Astrocyte (in vitro differentiated cells and primary cell): ENCODE data around the gene RABGAP1L. TPM values are rescaled to one million over a fixed set of nuclear protein-coding genes. Genes with fewer than 3 reads are reported as not detected.
"Not testable (repeated sequence)": the region's sequence is repeated elsewhere in the genome, so short reads cannot be mapped to it uniquely, and the experiment has no call there.

ENCODE experiments used
- DNase-seq: peaks from one replicate; pipeline ENCODE4 v3.0.0-alpha.2; 2010; ENCODE audit warnings: low read depth
- FAIRE-seq: peaks from 2 replicates; lab custom pipeline; 2011; peaks lifted over from hg19 to GRCh38; lab: Jason Lieb, UNC
- H2AFZ ChIP-seq: 2 replicates; pipeline ENCODE4 v1.6.0; 2012; ENCODE audit warnings: low read depth, low read length, inconsistent platforms
- H3K27ac ChIP-seq: 2 replicates; pipeline ENCODE4 v1.5.1; 2011; ENCODE audit warnings: low read depth, low read length, inconsistent platforms
- H3K27me3 ChIP-seq: 2 replicates; pipeline ENCODE4 v1.6.0; 2011; ENCODE audit warnings: low read length, inconsistent platforms; ENCODE audit not compliant: insufficient read depth
- H3K36me3 ChIP-seq: 2 replicates; pipeline ENCODE4 v1.5.1; 2011; ENCODE audit warnings: low read length, inconsistent platforms; ENCODE audit not compliant: insufficient read depth
- H3K4me1 ChIP-seq: 2 replicates; pipeline ENCODE4 v1.5.1; 2011; ENCODE audit warnings: low read length, inconsistent platforms; ENCODE audit not compliant: insufficient read depth
- H3K4me2 ChIP-seq: 2 replicates; pipeline ENCODE4 v1.6.0; 2012; ENCODE audit warnings: low read length, inconsistent platforms
- H3K4me3 ChIP-seq: 2 replicates; pipeline ENCODE4 v1.5.1; 2011; ENCODE audit warnings: low read depth, mild to moderate bottlenecking, low read length, inconsistent platforms; ENCODE audit not compliant: insufficient read depth
- H3K79me2 ChIP-seq: 2 replicates; pipeline ENCODE4 v1.6.0; 2012; ENCODE audit warnings: mild to moderate bottlenecking, low read length, inconsistent platforms; ENCODE audit not compliant: insufficient read depth
- H3K9ac ChIP-seq: 2 replicates; pipeline ENCODE4 v1.6.0; 2012; ENCODE audit warnings: mild to moderate bottlenecking, low read length, inconsistent platforms
- H3K9me3 ChIP-seq: 2 replicates; pipeline ENCODE4 v1.5.1; 2012; ENCODE audit warnings: low read depth, mild to moderate bottlenecking, low read length, inconsistent platforms; ENCODE audit not compliant: insufficient read depth
- H4K20me1 ChIP-seq: 2 replicates; pipeline ENCODE4 v1.6.0; 2012; ENCODE audit warnings: low read length, inconsistent platforms; ENCODE audit not compliant: insufficient read depth
- H3K27ac Mint-ChIP-seq: one replicate; pipeline ENCODE4 v1.8.0; 2021; ENCODE audit warnings: mild to moderate bottlenecking, mixed read lengths; ENCODE audit not compliant: unreplicated experiment
- H3K27me3 Mint-ChIP-seq: one replicate; pipeline ENCODE4 v1.8.0; 2021; ENCODE audit warnings: low read depth, mixed read lengths; ENCODE audit not compliant: unreplicated experiment
- H3K36me3 Mint-ChIP-seq: one replicate; pipeline ENCODE4 v1.8.0; 2021; ENCODE audit warnings: low read depth, mixed read lengths; ENCODE audit not compliant: unreplicated experiment
- H3K4me1 Mint-ChIP-seq: one replicate; pipeline ENCODE4 v1.8.0; 2021; ENCODE audit warnings: low read depth, mixed read lengths; ENCODE audit not compliant: unreplicated experiment
- H3K4me3 Mint-ChIP-seq: one replicate; pipeline ENCODE4 v1.8.0; 2021; ENCODE audit warnings: mild to moderate bottlenecking, moderate library complexity, mixed read lengths; ENCODE audit not compliant: unreplicated experiment
- H3K9me3 Mint-ChIP-seq: one replicate; pipeline ENCODE4 v1.8.0; 2021; ENCODE audit warnings: mild to moderate bottlenecking, mixed read lengths; ENCODE audit not compliant: unreplicated experiment
- EZH2 ChIP-seq: IDR thresholded peaks from 2 replicates; pipeline ENCODE4 v1.6.1; 2012; ENCODE audit warnings: mild to moderate bottlenecking, low read length, inconsistent platforms; ENCODE audit not compliant: insufficient read depth
- total RNA-seq: library from RNA; stranded (reverse); gene quantifications from 2 replicates; pipeline ENCODE4 v1.2.1, GENCODE V29; 2021
- TF ChIP-seq, protein P1 (sequence below): IDR thresholded peaks from 2 replicates; pipeline ENCODE4 v1.5.1; 2011; ENCODE audit warnings: low read depth, mild to moderate bottlenecking, inconsistent platforms, low read length, moderate library complexity; ENCODE audit not compliant: insufficient read depth

RABGAP1L gene
- total RNA-seq, 1 donor from 2014 or later, result 40.2 TPM

GRCh38 chr1:174892016-174892415 lies 732.7 kb downstream of the RABGAP1L start:
- H3K36me3 Mint-ChIP-seq, result peaks cover 2% of the 10 kb centered on the region
- Histone ChIP-seq H3K79me2 (no peaks in the 10 kb centered on the region), H3K9ac (no peak overlapping the region), H3K27ac (no peak overlapping the region), H2AFZ (no peak overlapping the region), H3K4me2 (no peak overlapping the region), H3K27me3 (no peaks in the 10 kb centered on the region), H3K9me3 (no peaks in the 10 kb centered on the region), H3K4me3 (no peak overlapping the region), H3K36me3 (no peaks in the 10 kb centered on the region), H4K20me1 (no peaks in the 10 kb centered on the region), H3K4me1 (no peaks in the 10 kb centered on the region)
- no peak for FAIRE-seq
- no peak for DNase-seq
- H3K27me3 Mint-ChIP-seq, result no peaks in the 10 kb centered on the region
- no peaks in the 10 kb centered on the region for H3K9me3 Mint-ChIP-seq
- no peaks in the 10 kb centered on the region for H3K4me1 Mint-ChIP-seq
- no peak overlapping the region for H3K4me3 Mint-ChIP-seq
- no peak overlapping the region for H3K27ac Mint-ChIP-seq
- TF ChIP-seq, protein P1, sequence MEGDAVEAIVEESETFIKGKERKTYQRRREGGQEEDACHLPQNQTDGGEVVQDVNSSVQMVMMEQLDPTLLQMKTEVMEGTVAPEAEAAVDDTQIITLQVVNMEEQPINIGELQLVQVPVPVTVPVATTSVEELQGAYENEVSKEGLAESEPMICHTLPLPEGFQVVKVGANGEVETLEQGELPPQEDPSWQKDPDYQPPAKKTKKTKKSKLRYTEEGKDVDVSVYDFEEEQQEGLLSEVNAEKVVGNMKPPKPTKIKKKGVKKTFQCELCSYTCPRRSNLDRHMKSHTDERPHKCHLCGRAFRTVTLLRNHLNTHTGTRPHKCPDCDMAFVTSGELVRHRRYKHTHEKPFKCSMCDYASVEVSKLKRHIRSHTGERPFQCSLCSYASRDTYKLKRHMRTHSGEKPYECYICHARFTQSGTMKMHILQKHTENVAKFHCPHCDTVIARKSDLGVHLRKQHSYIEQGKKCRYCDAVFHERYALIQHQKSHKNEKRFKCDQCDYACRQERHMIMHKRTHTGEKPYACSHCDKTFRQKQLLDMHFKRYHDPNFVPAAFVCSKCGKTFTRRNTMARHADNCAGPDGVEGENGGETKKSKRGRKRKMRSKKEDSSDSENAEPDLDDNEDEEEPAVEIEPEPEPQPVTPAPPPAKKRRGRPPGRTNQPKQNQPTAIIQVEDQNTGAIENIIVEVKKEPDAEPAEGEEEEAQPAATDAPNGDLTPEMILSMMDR, result no peak
- TF ChIP-seq EZH2, result no peak

DNA sequence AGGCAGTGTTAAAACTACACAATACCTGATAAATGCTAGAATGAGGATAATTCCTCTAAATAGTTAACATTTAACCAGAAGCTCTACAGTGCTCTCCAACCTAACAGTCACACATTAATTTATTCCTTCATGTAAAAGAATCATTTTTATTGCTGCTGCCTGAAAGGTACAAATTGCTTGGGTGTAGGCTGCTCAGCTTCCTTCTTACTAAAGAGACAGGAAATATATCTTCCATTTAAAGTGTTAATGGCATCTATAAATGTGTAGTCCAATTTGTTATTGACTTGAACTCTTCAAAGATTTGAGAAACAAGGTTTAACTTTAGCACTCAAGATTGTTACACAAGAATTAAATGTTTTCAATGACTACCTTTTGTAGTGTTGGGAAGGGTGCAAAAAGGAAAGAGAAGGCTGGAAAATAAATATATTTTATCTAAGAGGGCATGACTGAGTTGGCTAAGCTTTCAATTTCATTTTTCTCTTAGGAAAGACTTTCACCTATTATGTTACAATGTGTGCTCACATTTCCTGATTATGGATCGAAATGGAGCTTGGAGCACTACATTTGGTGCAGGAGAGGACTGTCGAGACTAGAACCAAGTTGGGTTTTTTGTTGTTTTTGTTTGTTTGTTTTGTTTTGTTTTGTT lies 734.9 kb downstream of the RABGAP1L start:
- H3K4me3 ChIP-seq, result no peak overlapping the region
- H3K79me2 ChIP-seq, result no peaks in the 10 kb centered on the region
- no peaks in the 10 kb centered on the region for H3K9me3 ChIP-seq
- no peaks in the 10 kb centered on the region for H3K4me1 ChIP-seq
- no peak overlapping the region for H3K4me2 ChIP-seq
- Mint-ChIP-seq H3K4me1 (no peaks in the 10 kb centered on the region), H3K27me3 (no peaks in the 10 kb centered on the region), H3K36me3 (peaks cover 6% of the 10 kb centered on the region), H3K4me3 (no peak overlapping the region), H3K9me3 (no peaks in the 10 kb centered on the region), H3K27ac (no peak overlapping the region)
- FAIRE-seq (no peak), DNase-seq (no peak)
- H2AFZ ChIP-seq, result no peak overlapping the region
- H3K27me3 ChIP-seq, result no peaks in the 10 kb centered on the region
- H4K20me1 ChIP-seq, result no peaks in the 10 kb centered on the region
- H3K27ac ChIP-seq, result no peak overlapping the region
- no peaks in the 10 kb centered on the region for H3K36me3 ChIP-seq
- H3K9ac ChIP-seq, result no peak overlapping the region
- TF ChIP-seq, protein P1, result no peak
- no peak for TF ChIP-seq EZH2

- not testable (repeated sequence) for H3K27ac ChIP-seq, H3K36me3 ChIP-seq, H3K9ac ChIP-seq, H3K79me2 ChIP-seq, H3K4me3 Mint-ChIP-seq, H3K4me3 ChIP-seq, H3K9me3 Mint-ChIP-seq, H4K20me1 ChIP-seq, H3K27me3 ChIP-seq, H3K9me3 ChIP-seq, FAIRE-seq, H3K36me3 Mint-ChIP-seq, H2AFZ ChIP-seq, H3K4me2 ChIP-seq, H3K27me3 Mint-ChIP-seq, H3K4me1 Mint-ChIP-seq, DNase-seq, H3K27ac Mint-ChIP-seq, H3K4me1 ChIP-seq
These were observed 736.3 kb downstream of the RABGAP1L start for GRCh38 chr1:174895610-174896009.
